Ascending aorta (tissue), 2 donors: ENCODE results near the gene GJB3. TPM values are rescaled to one million over a fixed set of nuclear protein-coding genes. Genes with fewer than 3 reads are reported as not detected.

Experiments
- DNase-seq, 2 donors: peaks; one replicate each; pipeline ENCODE4 v3.0.0-alpha.2; 2019; ENCODE audit warnings: low spot score in 2 of 2
- H3K27ac ChIP-seq, 2 donors: fragments of 200-600 bp; sonication (generic); one replicate each; pipeline ENCODE4 v1.5.1; 2016 to 2017; ENCODE audit warnings: mild to moderate bottlenecking in 1 of 2
- H3K27me3 ChIP-seq: fragments of 200-600 bp; sonication (generic); one replicate; pipeline ENCODE4 v1.5.1; 2017
- H3K36me3 ChIP-seq, 2 donors: fragments of 200-600 bp; sonication (generic); one replicate each; pipeline ENCODE4 v1.5.1; 2016
- H3K4me1 ChIP-seq, 2 donors: fragments of 200-600 bp; sonication (generic); one replicate each; pipeline ENCODE4 v1.5.1; 2016 to 2017; ENCODE audit warnings: mild to moderate bottlenecking in 1 of 2
- H3K4me3 ChIP-seq, 2 donors: fragments of 200-600 bp; sonication (generic); one replicate each; pipeline ENCODE4 v1.5.1; 2016 to 2017; ENCODE audit warnings: mild to moderate bottlenecking in 1 of 2
- H3K9me3 ChIP-seq, 2 donors: fragments of 200-600 bp; sonication (generic); one replicate each; pipeline ENCODE4 v1.5.1; 2016
- intact Hi-C: fragments of 100-400 bp; cut with DNase I; formaldehyde crosslinking; loops from one replicate; pipeline ENCODE4 v1.15.1; 2023
- total RNA-seq: library from RNA; depleted of rRNA; stranded (reverse); fragments of >200 nt; gene quantifications from one replicate; pipeline ENCODE4 v1.1.0, GENCODE V29; 2016
- TF ChIP-seq, protein P1 (sequence below), 3 experiments: fragments of 200-600 bp in 2 of 3; fragments of 450-650 bp in 1 of 3; sonication (generic) in 2 of 3; IDR thresholded peaks; one replicate each; pipeline ENCODE4 v1.5.1; 2016 to 2019; ENCODE audit warnings: antibody characterized with exemption in 3 of 3, mild to moderate bottlenecking in 1 of 3, moderate library complexity in 1 of 3

GJB3 gene
- total RNA-seq, 1 donor from 2014 or later = not detected

DNA sequence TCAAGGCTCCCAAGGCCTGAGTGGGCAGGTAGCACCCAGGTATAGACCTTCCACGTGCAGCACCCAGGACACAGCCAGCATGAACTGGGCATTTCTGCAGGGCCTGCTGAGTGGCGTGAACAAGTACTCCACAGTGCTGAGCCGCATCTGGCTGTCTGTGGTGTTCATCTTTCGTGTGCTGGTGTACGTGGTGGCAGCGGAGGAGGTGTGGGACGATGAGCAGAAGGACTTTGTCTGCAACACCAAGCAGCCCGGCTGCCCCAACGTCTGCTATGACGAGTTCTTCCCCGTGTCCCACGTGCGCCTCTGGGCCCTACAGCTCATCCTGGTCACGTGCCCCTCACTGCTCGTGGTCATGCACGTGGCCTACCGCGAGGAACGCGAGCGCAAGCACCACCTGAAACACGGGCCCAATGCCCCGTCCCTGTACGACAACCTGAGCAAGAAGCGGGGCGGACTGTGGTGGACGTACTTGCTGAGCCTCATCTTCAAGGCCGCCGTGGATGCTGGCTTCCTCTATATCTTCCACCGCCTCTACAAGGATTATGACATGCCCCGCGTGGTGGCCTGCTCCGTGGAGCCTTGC is 19.7 kb upstream of the GJB3 start:
- Histone ChIP-seq H3K4me3 (no peak overlapping the region), H3K4me1 (no peaks in the 10 kb centered on the region), H3K36me3 (no peaks in the 10 kb centered on the region), H3K9me3 (no peaks in the 10 kb centered on the region), H3K27ac (no peak overlapping the region), H3K27me3 (no peaks in the 10 kb centered on the region)
- intact Hi-C loops = no loop called here
- DNase-seq = no peak
- TF ChIP-seq, protein P1, sequence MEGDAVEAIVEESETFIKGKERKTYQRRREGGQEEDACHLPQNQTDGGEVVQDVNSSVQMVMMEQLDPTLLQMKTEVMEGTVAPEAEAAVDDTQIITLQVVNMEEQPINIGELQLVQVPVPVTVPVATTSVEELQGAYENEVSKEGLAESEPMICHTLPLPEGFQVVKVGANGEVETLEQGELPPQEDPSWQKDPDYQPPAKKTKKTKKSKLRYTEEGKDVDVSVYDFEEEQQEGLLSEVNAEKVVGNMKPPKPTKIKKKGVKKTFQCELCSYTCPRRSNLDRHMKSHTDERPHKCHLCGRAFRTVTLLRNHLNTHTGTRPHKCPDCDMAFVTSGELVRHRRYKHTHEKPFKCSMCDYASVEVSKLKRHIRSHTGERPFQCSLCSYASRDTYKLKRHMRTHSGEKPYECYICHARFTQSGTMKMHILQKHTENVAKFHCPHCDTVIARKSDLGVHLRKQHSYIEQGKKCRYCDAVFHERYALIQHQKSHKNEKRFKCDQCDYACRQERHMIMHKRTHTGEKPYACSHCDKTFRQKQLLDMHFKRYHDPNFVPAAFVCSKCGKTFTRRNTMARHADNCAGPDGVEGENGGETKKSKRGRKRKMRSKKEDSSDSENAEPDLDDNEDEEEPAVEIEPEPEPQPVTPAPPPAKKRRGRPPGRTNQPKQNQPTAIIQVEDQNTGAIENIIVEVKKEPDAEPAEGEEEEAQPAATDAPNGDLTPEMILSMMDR (IDR thresholded peaks at IDR 0.05) = no peak

DNA sequence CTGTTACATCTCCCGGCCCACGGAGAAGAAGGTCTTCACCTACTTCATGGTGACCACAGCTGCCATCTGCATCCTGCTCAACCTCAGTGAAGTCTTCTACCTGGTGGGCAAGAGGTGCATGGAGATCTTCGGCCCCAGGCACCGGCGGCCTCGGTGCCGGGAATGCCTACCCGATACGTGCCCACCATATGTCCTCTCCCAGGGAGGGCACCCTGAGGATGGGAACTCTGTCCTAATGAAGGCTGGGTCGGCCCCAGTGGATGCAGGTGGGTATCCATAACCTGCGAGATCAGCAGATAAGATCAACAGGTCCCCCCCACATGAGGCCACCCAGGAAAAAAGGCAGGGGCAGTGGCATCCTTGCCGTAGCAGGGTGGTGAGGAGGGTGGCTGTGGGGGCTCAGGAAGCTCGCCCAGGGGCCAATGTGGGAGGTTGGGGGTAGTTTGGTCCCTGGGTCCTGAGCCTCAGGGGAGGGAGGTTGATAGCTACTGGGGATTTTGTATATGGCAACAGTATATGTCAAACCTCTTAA is 19.2 kb upstream of the GJB3 start:
- no peaks in the 10 kb centered on the region for H3K4me1 ChIP-seq
- H3K27me3 ChIP-seq = no peaks in the 10 kb centered on the region
- no peaks in the 10 kb centered on the region for H3K36me3 ChIP-seq
- H3K4me3 ChIP-seq = no peak overlapping the region
- no peak overlapping the region for H3K27ac ChIP-seq
- TF ChIP-seq, protein P1 (IDR thresholded peaks at IDR 0.05) = no peak
- no peaks in the 10 kb centered on the region for H3K9me3 ChIP-seq
- no peak for DNase-seq
- intact Hi-C loops = no loop called here

DNA sequence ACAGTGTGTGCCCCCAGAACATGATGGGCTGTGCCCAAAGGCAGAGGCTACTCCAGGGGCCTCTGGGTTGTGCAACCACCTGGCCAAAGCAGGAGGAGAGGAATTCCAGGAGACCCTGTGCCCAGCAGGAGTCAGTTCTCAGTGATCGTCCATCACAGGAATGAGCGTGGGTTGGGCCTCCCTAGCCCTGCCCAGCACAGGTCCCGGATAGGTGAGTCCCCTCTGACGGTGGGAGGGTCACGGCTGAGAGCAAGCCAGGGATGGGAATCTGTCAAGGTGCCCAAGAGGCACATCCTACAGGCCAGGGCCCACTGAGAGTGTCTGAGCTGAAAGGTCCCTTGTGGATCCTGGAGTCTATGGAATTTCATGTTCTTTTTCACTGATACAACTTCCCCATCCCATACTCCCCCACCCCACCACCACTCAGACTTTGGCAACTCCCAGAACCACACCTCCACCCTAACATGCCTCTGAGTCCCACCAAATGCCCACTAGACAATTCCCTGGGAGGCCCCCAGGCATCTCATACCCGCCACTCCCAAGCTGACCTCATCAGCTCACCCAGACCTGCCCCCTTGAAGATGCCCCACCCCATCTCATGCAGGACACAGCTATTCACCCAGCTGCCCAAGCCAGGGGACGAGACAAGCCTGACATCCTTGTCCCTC is 18.4 kb upstream of the GJB3 start:
- TF ChIP-seq, protein P1 (IDR thresholded peaks at IDR 0.05) = no peak
- H3K4me3 ChIP-seq = no peak overlapping the region
- no peaks in the 10 kb centered on the region for H3K4me1 ChIP-seq
- H3K36me3 ChIP-seq = no peaks in the 10 kb centered on the region
- H3K9me3 ChIP-seq = no peaks in the 10 kb centered on the region
- no peaks in the 10 kb centered on the region for H3K27me3 ChIP-seq
- intact Hi-C loops = no loop called here
- no peak overlapping the region for H3K27ac ChIP-seq
- DNase-seq = no peak

DNA sequence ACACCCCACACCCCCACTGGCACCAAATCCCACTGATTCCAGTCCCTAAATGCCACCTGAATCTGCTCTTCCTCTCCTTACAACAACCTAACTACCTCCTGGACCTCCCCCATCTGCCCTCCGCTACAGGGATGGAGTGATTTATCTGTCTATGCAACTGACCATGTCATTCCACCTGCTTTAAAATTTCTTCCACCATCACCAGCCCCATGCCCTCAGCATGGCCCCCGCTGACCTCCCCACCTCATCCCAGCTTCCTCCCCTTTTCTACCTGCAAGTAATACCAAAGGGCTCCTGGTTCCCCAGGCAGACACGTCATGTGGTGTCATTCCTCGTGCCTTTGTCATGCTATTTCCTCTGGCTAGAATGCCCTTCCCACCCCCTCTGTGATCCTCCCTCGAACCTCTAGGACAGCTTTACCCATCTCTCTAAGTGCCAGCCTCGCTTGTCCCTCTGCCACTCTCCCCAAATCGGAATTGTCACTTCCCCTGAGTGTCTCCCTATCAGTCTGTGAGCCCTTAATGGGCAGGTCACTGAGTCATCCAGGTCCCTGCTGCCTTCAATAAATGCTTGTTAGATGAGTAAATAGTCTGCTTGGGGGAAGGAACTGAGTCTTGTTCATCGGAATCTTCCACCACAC is 17.8 kb upstream of the GJB3 start:
- no peak for DNase-seq
- intact Hi-C loops = no loop called here

DNA sequence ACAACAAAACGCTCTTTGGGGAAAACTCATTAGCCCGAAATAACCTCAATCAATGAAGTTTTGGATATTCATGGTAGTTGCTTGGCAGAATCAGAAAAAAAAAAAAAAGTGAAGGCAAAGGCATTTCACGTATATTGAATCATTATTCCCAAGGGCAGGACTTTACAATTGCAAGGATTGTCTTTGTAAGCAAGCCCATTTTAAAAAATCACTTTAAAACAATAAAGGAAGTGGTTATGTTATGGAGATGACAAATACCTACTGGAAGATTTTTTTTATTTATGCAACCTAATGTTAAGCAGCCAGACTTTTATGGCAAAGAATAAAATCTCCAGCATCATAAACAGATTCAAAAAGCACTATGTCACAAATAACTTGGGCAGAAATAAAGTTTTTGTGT is 12.2 kb upstream of the GJB3 start:
- Histone ChIP-seq H3K27ac (no peak overlapping the region), H3K4me1 (no peaks in the 10 kb centered on the region), H3K27me3 (no peaks in the 10 kb centered on the region), H3K36me3 (no peaks in the 10 kb centered on the region), H3K9me3 (no peaks in the 10 kb centered on the region), H3K4me3 (no peak overlapping the region)
- intact Hi-C loops = no loop called here
- DNase-seq = no peak
- TF ChIP-seq, protein P1 (IDR thresholded peaks at IDR 0.05) = no peak

More for the DNA sequence above, 17.8 kb upstream of the GJB3 start:
- H3K27ac ChIP-seq = no peak overlapping the region
- H3K4me1 ChIP-seq = no peaks in the 10 kb centered on the region
- TF ChIP-seq, protein P1 (IDR thresholded peaks at IDR 0.05) = no peak
- no peak overlapping the region for H3K4me3 ChIP-seq
- H3K27me3 ChIP-seq = no peaks in the 10 kb centered on the region
- no peaks in the 10 kb centered on the region for H3K9me3 ChIP-seq
- H3K36me3 ChIP-seq = no peaks in the 10 kb centered on the region
